Ectodermal cell (in vitro differentiated cells): ENCODE data around the gene ARNT2.
"Not testable (repeated sequence)": the region's sequence is repeated elsewhere in the genome, so short reads cannot be mapped to it uniquely, and the experiment has no call there.

Experiments used
- H3K27ac ChIP-seq: 2 replicates; pipeline ENCODE4 v1.7.0; 2013; ENCODE audit warnings: mild to moderate bottlenecking, low read depth, low read length; ENCODE audit not compliant: insufficient read depth, poor library complexity, severe bottlenecking
- H3K27me3 ChIP-seq: 2 replicates; pipeline ENCODE4 v1.7.0; 2013; ENCODE audit warnings: mild to moderate bottlenecking, low read length; ENCODE audit not compliant: insufficient read depth, control insufficient read depth, poor library complexity, severe bottlenecking
- H3K36me3 ChIP-seq: one replicate; pipeline ENCODE4 v1.7.0; 2013; ENCODE audit warnings: low read length; ENCODE audit not compliant: control insufficient read depth, insufficient read depth
- H3K4me1 ChIP-seq: one replicate; pipeline ENCODE4 v1.7.0; 2013; ENCODE audit warnings: low read length; ENCODE audit not compliant: control insufficient read depth, insufficient read depth
- H3K4me3 ChIP-seq: 2 replicates; pipeline ENCODE4 v1.7.0; 2013; ENCODE audit warnings: low read depth, low read length, control low read depth; ENCODE audit not compliant: insufficient read depth
- H3K9me3 ChIP-seq: 2 replicates; pipeline ENCODE4 v1.7.0; 2013; ENCODE audit warnings: mild to moderate bottlenecking, low read length, moderate library complexity; ENCODE audit not compliant: control insufficient read depth
- WGBS, 2 experiments: methylation state at CpG; one replicate each; pipeline ENCODE4 v1.1.7; 2013; ENCODE audit warnings: missing lambda C conversion rate in 2 of 2; 5-methylcytosine and 5-hydroxymethylcytosine counted together

Gene ARNT2

DNA sequence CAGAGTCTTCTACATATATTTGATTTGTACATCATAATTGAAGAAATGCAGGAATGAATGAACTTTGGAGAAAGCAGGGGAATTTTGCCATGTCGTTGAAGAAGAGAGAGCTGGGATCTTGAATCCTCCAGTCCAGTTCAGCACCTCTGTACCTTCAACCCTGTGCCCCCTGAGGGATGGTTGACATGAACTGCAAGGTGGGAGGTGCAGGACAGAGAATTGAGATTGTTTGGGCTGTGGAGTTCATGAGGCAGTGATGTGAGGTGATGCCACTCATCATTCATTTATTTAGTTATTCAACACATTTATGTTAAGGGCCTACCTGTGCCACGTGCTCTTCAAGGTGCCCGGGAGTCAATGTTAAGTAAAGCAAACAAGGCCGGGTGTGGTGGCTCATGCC is 104.6 kb downstream of the ARNT2 start:
- H3K36me3 ChIP-seq, result no peaks in the 10 kb centered on the region
- H3K9me3 ChIP-seq, result no peaks in the 10 kb centered on the region
- WGBS, 2 experiments, result 80 to 90% methylated on average over 4 of the region's 4 CpGs
- H3K4me1 ChIP-seq, result no peaks in the 10 kb centered on the region
- H3K27me3 ChIP-seq, result no peaks in the 10 kb centered on the region
- H3K4me3 ChIP-seq, result no peak overlapping the region
- no peak overlapping the region for H3K27ac ChIP-seq

DNA sequence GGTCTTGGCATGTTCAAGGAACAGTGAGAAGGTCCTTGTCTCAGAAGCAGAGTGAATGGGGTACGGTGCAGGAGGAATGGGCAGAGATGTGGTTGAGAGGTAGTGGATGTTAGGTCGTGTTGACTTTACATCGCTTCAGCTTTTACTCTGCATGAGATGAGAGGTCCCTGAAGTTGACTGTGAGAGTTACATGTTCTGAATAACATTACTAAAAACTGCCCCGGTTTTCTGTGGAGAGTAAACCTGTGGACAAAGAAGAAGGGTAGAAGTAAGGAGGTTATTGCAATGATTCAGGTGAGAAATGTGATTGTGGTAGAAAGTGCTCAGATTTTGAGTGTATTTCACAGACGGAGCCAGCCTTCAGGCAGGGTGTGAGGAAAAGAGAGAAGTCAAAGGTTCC is 105.6 kb downstream of the ARNT2 start:
- H3K4me3 ChIP-seq, result no peak overlapping the region
- no peaks in the 10 kb centered on the region for H3K4me1 ChIP-seq
- 94 to 95% methylated on average over 5 of the region's 5 CpGs for WGBS, 2 experiments
- H3K9me3 ChIP-seq, result no peaks in the 10 kb centered on the region
- peaks cover 2% of the 10 kb centered on the region for H3K36me3 ChIP-seq
- H3K27me3 ChIP-seq, result no peaks in the 10 kb centered on the region
- no peak overlapping the region for H3K27ac ChIP-seq

DNA sequence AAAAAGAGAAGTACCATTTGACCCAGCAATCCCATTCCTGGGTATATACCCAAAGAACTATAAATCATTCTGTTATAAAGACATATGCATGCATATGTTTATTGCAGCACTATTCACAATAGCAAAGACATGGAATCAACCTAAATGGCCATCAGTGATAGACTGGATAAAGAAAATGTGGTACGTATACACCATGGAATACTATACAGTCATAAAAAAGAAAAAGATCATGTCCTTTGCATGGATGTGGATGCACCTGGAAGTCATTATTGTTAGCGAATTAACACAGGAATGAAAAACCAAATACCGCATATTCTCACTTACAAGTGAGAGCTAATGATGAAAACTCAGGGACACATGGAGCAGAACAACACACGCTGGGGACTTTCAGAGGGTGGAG is 106.8 kb downstream of the ARNT2 start:
- not testable (repeated sequence) for H3K9me3 ChIP-seq, H3K4me3 ChIP-seq, H3K27me3 ChIP-seq, H3K36me3 ChIP-seq, H3K4me1 ChIP-seq, H3K27ac ChIP-seq
- 92 to 94% methylated on average over 3 to 4 of the region's 4 CpGs for WGBS, 2 experiments

DNA sequence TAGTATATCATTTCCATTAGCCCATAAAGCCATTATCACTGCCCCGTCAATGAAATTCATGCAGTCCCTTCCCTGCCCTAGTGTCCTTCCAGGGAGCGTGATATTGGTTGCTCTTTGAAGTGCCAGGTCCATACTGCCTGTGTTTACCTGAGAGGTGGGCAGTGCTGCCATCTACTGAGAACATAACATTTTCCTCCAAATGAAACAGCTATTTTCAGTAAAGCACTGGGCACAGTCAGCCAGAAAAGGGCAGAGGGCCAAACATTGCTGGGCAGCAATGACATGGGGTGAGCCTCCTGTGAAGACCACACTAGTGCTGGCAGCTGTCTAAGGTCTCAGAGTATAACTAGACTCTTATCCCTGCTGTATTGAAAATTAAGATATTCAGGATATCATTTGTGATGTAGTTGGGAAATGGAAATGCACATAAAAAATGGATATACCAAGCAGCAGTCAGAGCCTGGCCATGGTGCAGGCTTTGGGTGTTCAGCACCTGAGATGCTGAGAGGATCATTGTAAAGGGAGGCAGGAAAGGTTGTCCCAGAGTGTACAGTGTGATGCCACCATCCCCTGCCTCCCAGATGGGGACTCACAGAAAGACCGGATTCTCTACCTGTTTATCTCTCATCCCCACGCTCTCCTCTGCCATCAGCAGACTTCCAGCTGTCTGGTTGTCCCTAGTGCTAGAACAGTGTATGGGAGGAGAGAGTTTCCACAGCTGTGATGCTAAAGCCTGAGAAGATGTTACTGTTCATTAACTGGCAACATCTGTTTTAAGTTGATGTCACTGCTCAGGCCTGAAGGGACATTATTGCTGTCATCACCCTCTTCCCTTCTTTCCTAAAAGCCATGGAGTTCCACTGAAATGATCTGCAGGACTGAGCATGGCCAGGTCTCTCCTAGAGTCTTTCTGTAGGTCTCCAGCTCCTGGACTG is 108.8 kb downstream of the ARNT2 start:
- Histone ChIP-seq H3K4me1 (no peaks in the 10 kb centered on the region), H3K27ac (no peak overlapping the region), H3K4me3 (no peak overlapping the region), H3K27me3 (no peaks in the 10 kb centered on the region), H3K9me3 (no peaks in the 10 kb centered on the region), H3K36me3 (peaks cover 5% of the 10 kb centered on the region)
- WGBS, 2 experiments, result 90 to 94% methylated on average over 4 of the region's 4 CpGs

DNA sequence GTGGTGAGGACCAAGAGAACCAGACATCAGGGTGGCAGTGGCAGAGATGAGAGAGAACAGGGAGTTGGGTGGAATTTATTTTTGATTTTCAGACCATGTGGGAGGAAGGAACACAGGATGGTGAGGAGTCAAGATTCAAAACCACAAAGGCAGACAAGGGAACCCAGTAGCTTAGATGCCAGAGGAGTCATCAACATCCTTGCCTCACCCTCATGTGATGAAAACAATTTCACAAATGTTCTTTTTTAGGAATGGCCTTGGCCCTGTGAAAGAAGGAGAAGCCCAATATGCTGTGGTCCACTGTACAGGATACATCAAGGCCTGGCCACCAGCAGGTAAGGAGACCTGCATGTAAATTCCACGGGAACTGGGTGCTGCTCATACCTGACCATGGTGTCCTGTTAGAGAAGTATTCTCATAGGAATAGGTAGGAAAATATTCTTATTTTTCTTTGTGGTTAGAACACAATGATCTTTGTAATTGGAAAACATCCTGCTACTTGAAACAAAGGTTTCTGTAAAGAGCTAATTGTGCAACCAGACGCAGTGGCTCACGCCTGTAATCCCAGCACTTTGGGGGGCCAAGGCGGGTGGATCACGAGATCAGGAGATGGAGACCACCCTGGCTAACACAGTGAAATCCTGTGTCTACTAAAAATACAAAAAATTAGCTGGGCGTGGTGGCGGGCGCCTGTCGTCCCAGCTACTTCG is 110.0 kb downstream of the ARNT2 start:
- Histone ChIP-seq H3K9me3 (no peaks in the 10 kb centered on the region), H3K4me1 (no peaks in the 10 kb centered on the region), H3K27me3 (no peaks in the 10 kb centered on the region), H3K36me3 (peaks cover 5% of the 10 kb centered on the region), H3K27ac (no peak overlapping the region), H3K4me3 (no peak overlapping the region)
- 91 to 96% methylated on average over 10 of the region's 10 CpGs for WGBS, 2 experiments

DNA sequence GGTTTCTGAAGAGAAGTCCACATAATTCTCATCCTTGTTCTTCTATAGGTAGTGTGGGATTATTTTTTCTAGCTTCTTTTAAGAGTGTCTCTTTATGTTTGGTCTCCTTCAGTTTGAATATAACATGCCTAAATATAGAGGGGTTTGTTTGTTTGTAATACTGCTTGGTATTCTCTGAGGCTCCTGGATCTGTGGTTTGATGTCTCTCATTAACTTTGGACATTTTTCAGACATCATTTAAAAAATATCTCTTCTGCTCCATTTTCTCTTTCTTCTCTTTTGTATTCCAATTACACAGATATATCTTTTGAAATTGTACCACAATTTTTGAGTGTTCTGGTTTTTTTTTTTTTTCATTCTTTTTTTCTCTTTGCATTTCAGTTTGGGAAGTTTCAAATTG is 113.1 kb downstream of the ARNT2 start:
- no peak overlapping the region for H3K27ac ChIP-seq
- no peaks in the 10 kb centered on the region for H3K9me3 ChIP-seq
- no peaks in the 10 kb centered on the region for H3K27me3 ChIP-seq
- H3K4me3 ChIP-seq, result no peak overlapping the region
- peaks cover 5% of the 10 kb centered on the region for H3K36me3 ChIP-seq
- H3K4me1 ChIP-seq, result no peaks in the 10 kb centered on the region

DNA sequence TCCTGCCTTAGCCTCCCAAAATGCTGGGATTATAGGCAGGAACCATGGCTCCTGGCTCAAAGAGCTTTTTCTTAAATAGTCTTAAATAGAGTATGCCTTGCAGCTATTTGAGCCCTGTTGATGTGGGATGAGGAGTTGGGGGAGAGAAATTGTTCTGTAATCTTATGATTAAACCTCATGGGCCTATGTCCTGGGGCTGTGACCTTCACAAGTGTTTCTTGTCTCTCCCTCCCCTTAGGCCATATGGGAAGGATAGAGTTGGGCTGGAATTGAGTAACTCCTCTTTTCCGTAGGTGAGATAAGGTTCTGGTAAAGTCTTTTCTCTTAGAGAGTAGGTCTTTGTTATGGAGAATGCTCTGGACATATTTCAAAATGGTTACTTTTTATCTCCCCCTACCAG is 114.3 kb downstream of the ARNT2 start:
- peaks cover 5% of the 10 kb centered on the region for H3K36me3 ChIP-seq
- H3K27ac ChIP-seq, result no peak overlapping the region
- no peaks in the 10 kb centered on the region for H3K9me3 ChIP-seq
- no peak overlapping the region for H3K4me3 ChIP-seq
- no peaks in the 10 kb centered on the region for H3K4me1 ChIP-seq
- H3K27me3 ChIP-seq, result no peaks in the 10 kb centered on the region
- 100% methylated on average over 1 of the region's 1 CpG for WGBS, 2 experiments

DNA sequence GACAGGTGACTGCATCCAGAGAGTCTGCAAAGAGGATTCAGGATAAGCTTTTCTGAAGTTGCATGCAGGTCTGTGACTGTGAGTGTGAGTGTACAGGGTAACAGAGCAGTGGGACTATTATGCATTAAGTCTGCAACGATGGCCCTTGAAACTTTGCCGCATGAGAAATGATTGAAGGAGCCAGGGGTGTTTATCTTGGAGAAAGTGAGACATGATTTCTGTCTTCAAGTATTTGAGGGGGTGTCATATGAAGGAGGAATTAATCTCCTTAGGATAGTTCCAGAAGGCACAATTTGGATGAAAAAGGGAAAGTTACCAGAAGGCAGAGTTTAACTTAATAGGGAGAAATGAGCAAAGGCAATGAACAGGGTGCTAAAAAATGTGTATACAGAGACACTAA is 119.6 kb downstream of the ARNT2 start:
- Histone ChIP-seq H3K9me3 (no peaks in the 10 kb centered on the region), H3K27me3 (no peaks in the 10 kb centered on the region), H3K27ac (no peak overlapping the region), H3K4me1 (no peaks in the 10 kb centered on the region), H3K36me3 (no peaks in the 10 kb centered on the region), H3K4me3 (no peak overlapping the region)
- 96 to 97% methylated on average over 2 of the region's 2 CpGs for WGBS, 2 experiments

DNA sequence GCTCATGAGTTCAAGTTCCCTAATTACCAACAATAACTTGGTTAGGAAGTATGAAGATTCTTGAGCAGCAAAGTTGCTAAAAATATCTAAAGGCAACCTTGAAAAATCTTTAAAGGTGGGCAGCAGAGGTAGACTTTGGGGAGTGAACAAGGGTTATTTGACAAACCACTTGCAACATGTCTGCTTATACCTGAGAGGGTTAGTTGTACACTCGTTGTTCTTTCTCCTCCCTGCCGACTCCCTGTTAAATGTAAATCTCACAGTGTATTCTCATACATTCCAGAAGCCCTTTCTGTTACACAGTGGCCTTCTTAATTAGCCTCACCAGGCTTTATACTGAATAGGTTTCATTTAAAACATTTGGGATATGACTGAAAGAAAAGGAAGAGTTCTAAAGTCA is 121.7 kb downstream of the ARNT2 start:
- Histone ChIP-seq H3K36me3 (no peaks in the 10 kb centered on the region), H3K27ac (no peak overlapping the region)
- 87 to 91% methylated on average over 2 of the region's 2 CpGs for WGBS, 2 experiments

DNA sequence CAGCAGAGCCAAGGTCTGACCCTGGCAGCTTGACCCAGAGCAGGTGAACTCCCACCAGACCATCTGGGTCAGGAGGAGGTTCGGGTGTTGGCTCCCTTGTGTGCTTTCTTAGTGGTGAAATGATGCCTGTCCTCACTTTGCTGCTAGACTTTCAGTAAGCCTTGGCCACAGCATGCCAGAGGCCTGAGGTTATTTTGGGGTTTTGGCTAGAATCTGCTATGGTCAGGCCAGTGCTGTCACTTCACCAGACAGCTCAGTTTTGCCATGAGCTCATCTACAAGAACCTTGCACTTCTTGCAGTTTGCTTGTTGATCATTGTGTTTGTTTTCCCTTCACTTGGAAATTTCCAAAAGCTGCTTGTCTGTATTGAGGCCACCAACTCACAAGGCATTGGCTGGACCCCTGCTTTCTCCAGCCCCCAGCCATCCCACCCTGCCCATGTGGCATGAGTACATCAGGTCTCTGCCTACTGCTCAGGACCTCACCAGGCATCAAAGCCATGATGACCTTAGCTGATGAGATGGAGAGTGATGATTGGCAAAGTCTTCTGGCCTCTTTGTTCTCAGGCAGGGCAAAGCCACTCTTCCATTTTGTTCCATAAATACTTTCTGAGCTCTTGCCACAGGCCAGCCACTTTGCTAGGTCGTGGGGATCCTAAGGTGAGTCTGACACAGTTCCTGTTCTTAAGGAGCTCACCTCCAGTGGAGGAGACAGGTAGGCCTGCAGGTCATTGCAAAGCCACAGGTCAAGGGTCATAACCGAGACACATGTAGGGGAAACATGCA is 122.6 kb downstream of the ARNT2 start:
- no peak overlapping the region for H3K4me3 ChIP-seq
- 89 to 93% methylated on average over 3 of the region's 3 CpGs for WGBS, 2 experiments
- H3K4me1 ChIP-seq, result no peaks in the 10 kb centered on the region
- no peaks in the 10 kb centered on the region for H3K9me3 ChIP-seq
- no peaks in the 10 kb centered on the region for H3K27me3 ChIP-seq
- no peak overlapping the region for H3K27ac ChIP-seq
- H3K36me3 ChIP-seq, result no peaks in the 10 kb centered on the region

More for the DNA sequence above, 121.7 kb downstream of the ARNT2 start:
- Histone ChIP-seq H3K27me3 (no peaks in the 10 kb centered on the region), H3K9me3 (no peaks in the 10 kb centered on the region), H3K4me3 (no peak overlapping the region), H3K4me1 (no peaks in the 10 kb centered on the region)
